ENCODE results near the gene UBA52.

The UBA52 gene

DNA sequence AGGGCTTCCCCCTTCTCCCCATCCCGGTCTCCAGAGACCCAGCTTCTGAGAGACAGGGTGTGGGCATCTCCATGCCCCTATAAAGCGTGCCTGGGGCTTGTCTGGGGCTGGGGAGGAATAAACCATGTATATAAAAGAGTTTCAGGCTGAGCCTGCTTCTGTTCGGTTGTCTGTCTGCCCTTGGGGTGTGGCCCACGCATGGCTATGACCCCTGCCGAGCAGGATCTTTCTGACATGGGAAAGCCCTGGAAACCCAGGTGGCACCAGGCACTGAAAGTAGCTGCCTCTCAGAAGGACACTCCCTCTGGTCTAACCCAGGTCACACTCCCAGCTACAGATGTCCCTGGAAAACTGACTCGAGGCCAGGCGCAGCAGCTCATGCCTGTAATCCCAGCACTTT, 49.2 kb downstream of the UBA52 start:
- no peak overlapping the region for H3K27ac ChIP-seq
- no peak for DNase-seq (ENCODE audit: low read depth, low spot score)

DNA sequence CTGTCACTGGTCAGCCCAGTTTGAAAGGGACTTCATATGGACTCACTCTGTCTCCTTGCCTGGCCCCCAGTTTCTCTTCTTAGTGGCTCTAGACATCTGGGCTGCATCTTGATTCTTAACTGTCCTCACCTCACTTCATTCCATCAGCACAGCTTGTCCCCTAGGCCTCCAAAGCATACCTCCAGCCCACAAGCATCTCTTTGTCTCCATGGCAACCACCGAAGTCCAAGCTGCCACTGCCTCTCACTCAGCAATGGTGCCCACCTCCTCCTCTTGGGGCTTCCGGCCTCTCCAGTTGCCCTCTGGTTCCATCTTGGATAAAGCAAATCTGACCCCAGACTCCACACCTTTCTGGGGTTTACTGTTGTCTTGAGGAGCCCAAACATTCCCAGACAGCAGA, 55.2 kb downstream of the UBA52 start:
- no peak overlapping the region for H3K27ac ChIP-seq
- DNase-seq (ENCODE audit: low read depth, low spot score) = no peak
